ENCODE data around the gene TIMP2.
A peak's percentile ranks its signal among the peaks of the same experiment; 100 is the strongest.
"Not testable (repeated sequence)": the region's sequence is repeated elsewhere in the genome, so short reads cannot be mapped to it uniquely, and the experiment has no call there.

TIMP2 gene

GRCh38 chr17:78885956-78886355 is 39.2 kb downstream of the TIMP2 start:
- DNase-seq: no peak

GRCh38 chr17:78884876-78885667 is 40.1 kb downstream of the TIMP2 start:
- DNase-seq: no peak

- no peak for DNase-seq
Observed at GRCh38 chr17:78884148-78884825, 40.9 kb downstream of the TIMP2 start.

DNA sequence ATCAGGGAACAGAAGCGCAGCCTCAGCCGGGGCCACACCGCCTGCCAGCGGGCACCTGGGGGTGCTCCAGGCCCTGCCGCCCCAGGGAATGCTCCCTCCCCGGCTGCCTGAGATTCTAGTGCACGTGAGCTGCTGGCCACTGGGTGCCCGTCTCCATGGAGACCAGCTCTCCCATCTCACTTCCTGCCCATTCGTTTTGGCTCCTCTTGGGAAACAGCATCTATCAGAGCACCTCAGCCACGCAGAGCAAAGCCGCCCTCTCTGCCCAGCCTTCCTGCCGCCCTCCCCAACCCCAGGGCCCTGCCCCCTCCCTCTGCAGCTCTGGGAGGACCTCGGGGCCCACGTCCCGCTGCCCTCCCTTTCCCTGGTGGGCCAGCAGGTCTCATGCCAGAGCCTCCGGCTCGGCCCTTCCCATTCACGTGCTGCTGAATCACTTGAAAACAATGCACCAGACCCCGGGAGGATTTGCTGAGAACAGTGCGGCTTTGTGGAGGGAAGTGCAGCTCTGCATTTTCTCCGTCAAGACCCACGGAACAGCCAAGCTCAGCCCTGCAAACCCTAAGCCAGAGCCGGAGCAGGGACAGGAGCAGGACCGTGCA is 41.6 kb downstream of the TIMP2 start:
- no peak for DNase-seq

DNA sequence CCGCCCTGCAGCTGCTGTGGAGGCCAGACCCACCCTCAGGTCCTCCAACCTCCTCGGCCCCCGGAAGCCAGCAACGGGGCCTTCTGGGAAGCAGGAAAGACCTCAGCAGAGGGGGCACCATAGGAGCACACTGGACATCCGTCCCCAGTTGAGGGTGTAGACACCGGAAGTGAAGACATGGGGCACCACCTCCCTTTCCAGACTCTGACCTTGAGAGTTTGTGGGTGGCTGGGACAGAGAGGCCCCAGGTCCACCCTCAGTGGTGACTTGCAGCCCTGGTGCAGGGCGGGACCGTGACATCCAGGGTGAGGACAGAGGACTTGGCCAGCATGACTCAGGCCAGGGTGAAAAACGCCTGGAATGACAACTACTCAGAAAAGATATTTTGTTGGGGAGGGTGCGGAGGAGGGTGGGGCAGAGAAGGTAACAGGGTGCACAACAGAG is 42.1 kb downstream of the TIMP2 start:
- DNase-seq: peak; percentile 14

- no peak for DNase-seq
Observed at GRCh38 chr17:78882540-78883088, 42.6 kb downstream of the TIMP2 start.

GRCh38 chr17:78879635-78880186 is 45.5 kb downstream of the TIMP2 start:
- DNase-seq: peak; percentile 39

- DNase-seq: no peak
Observed at GRCh38 chr17:78878871-78879527, 46.2 kb downstream of the TIMP2 start.

DNA sequence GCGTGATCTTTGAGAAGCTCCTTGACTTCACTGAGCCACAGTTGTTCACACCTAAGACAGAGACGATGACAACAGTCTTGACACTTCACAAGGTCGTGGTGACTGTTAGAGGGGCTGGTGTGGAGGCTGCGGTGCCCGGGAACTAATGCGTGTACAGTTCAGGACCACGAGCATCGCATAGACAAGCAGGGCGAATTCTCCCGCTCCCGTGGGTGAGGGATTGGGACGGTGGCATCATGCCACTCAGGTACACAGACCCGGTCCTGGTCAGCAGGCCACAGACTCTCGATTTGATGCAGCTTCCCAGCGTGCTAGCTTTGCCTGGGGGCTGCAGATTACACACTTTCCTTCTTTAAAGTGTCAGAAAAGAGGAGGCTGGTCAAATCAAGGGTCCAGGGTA is 46.9 kb downstream of the TIMP2 start:
- no peak for DNase-seq

GRCh38 chr17:78876954-78877517 is 48.2 kb downstream of the TIMP2 start:
- not testable (repeated sequence) for DNase-seq

DNA sequence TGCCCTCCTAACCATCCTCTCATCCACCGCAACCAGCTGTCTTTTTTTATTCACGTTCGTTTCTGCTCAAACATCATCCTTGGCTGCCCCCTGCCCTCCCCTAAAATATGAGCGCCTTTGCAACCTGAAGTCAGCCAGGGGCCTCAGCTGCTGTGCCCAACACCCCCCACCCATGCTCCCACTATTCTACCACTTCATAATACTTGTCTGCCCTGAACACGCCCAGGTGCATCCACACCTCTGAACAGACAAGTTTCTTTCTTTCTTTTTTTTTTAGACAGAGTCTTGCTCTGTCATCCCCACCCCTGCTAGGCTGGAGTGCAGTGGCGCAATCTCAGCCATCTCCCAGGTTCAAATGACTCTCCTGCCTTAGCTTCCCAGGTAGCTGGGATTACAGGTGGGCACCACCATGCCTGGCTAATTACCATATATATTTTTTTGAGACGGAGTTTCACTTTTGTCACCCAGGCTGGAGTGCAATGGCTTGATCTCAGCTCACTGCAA is 49.0 kb downstream of the TIMP2 start:
- no peak for DNase-seq

GRCh38 chr17:78875363-78876093 is 49.7 kb downstream of the TIMP2 start:
- DNase-seq: no peak

DNA sequence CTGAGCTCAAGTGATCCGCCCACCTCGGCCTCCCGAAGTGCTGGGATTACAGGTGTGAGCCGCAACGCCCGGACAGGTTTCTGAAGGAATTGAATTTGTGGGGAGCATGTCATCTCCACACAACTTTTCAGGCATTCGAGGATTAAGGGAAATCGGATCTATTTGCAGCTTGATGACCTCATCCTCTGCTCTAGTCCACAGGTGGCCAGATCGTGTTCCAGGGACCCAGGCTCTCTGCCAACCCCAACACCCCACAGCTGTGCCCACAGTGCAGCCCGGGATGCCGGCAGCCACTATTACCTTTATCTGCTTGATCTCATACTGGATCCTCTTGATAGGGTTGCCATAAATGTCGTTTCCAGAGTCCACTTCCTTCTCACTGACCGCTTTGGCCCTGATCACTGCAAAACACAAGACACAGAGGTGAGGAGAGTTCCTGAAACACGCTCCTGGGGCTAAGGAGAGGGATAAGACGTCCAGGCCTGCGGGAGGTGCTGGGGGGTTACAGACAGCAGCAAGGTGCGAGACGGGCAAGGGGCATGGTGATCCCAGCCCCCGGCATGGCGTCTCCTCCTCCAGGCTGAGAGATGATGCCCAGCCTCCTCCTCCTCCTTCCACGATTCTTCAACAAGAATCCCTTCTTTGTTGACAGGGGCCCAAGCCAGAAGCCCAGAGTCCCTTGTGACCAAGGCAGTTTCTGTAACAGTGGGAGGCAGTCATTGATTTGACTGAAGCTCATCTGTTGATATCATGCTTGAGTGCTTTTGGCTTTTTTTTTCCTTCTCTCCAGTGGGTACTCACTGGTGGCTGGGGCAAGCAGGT is 51.5 kb downstream of the TIMP2 start:
- DNase-seq: no peak

GRCh38 chr17:78872486-78872885 is 52.7 kb downstream of the TIMP2 start:
- DNase-seq: no peak

DNA sequence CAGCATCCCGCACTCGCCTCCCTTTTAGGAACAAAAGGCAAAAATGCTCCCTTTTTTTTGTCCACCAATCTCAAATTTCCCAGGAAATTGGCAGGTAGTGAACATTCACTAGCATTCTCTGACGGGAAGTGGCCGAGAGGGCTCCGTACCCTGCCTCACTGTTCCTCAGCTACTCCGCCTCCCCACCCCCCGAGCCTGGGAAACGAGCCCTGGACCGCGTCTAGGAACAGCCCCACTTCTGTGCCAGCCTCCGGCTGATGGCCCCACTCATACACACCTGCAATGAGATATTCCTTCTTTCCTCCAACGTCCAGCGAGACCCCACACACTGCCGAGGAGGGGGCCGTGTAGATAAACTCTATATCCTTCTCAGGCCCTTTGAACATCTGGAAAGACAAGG is 54.6 kb downstream of the TIMP2 start:
- DNase-seq: no peak

- no peak for DNase-seq
Observed at GRCh38 chr17:78868391-78868790, 56.8 kb downstream of the TIMP2 start.

DNA sequence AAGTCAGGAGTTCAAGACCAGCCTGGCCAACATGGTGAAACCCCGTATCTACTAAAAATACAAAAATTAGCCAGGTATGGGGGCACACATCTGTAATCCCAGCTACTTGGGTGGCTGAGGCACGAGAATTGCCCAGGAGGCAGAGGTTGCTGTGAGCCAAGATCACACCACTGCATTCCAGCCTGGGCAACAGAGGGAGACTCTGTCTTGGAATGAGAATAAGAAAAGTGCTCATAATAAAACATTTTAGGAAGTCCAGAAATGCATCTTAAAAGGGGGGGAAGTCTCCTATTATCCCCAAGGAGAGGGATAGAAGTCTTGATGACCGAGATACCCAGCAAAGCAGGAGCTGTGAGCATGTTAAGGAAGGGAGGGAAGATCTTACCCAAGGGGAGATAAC is 58.1 kb downstream of the TIMP2 start:
- not testable (repeated sequence) for DNase-seq

DNA sequence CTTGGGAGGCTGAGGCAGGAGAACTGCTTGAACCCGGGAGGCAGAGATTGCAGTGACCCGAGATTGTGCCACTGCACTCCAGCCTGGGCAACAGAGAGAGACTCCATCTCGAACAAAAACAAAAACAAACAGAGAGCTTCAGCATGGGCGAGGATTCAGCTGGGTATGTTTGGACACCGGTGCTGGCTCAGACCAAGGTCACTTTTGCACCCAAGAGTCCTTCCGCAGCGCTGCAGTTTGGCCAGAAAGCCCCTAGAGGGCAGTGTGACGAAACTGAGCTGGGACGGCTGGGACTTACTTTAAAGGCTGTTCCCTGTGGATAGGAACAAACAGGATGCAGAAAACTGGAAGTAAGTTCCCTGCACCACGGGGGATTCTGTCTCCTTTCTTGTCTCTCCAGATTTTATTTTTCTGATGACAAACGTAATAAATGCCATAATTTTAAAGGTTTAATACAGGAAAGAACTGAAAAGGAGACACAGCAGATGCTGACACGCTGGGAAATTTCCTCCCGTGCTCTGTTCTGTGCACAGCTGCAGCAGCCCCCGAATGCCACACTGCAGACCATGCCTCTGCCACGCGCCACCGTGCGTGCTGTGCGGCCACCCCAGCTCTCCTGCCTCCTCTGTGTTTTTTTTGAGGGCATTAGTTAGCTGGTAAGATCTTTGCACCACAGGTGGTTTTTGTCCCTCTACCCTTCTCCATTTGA is 59.4 kb downstream of the TIMP2 start:
- peak; percentile 66 for DNase-seq

- DNase-seq: no peak
Observed at GRCh38 chr17:78864117-78864516, 61.1 kb downstream of the TIMP2 start.

Measured in CD4-positive, alpha-beta T cell treated with Interleukin-10 for 1 hour (primary cell).